ENCODE results near the gene NFAT5. TPM values are rescaled to one million over a fixed set of nuclear protein-coding genes. Genes with fewer than 3 reads are reported as not detected.
"Not testable (repeated sequence)": the region's sequence is repeated elsewhere in the genome, so short reads cannot be mapped to it uniquely, and the experiment has no call there.

NFAT5 gene
- total and polyA plus RNA-seq, 8 donors: 3.7 to 23.6 (median 12.7) TPM

GRCh38 chr16:69566240-69566980, 644 bp downstream of the NFAT5 start:
- intact Hi-C loops (cut with DNase I): no loop called here
- no peaks in the 10 kb centered on the region for H3K9me3 ChIP-seq
- ATAC-seq (peak; percentile 55 to 68 (median 66)), DNase-seq (peak; percentile 39 to 74 (median 64)), FAIRE-seq (no peak)
- H3K4me1 ChIP-seq: peaks cover 5 to 33% (median 28%) of the 10 kb centered on the region in 3 donors
- H3K4me3 ChIP-seq: peak overlapping the region; percentile 74 to 95 (median 84)
- TF ChIP-seq CTCF (IDR thresholded peaks at IDR 0.05): no peak
- H3K27me3 ChIP-seq: no peaks in the 10 kb centered on the region
- peak overlapping the region; percentile 90 to 97 (median 94) for H3K27ac ChIP-seq
- H3K36me3 ChIP-seq: no peaks in the 10 kb centered on the region
- WGBS, 2 donors: 0% methylated on average over 35 to 75 of the region's 75 CpGs

GRCh38 chr16:69566981-69567680, 1.4 kb downstream of the NFAT5 start:
- Histone ChIP-seq H3K27ac (peak overlapping the region; percentile 90 to 97 (median 94)), H3K4me3 (peak overlapping the region; percentile 74 to 95 (median 84)), H3K27me3 (no peaks in the 10 kb centered on the region), H3K4me1 (peaks cover 5 to 33% (median 28%) of the 10 kb centered on the region in 3 donors), H3K9me3 (no peaks in the 10 kb centered on the region), H3K36me3 (no peaks in the 10 kb centered on the region)
- TF ChIP-seq CTCF (IDR thresholded peaks at IDR 0.05): peak in 1 of 4 donors; percentile 11
- FAIRE-seq: no peak
- intact Hi-C loops (cut with DNase I): no loop called here
- DNase-seq: peak in 2 of 6 donors; percentile 11 to 31
- WGBS, 2 donors: 0% methylated on average over 9 of the region's 9 CpGs
- ATAC-seq: peak in 3 of 4 donors; percentile 3 to 26 (median 4)

GRCh38 chr16:69568676-69569075, 2.9 kb downstream of the NFAT5 start:
- WGBS, 2 donors: 63 to 65% methylated on average over 2 of the region's 2 CpGs
- intact Hi-C loops (cut with DNase I): no loop called here
- H3K27ac ChIP-seq: no peak overlapping the region

GRCh38 chr16:69578771-69579170, 13.0 kb downstream of the NFAT5 start:
- intact Hi-C loops (cut with DNase I): not testable (repeated sequence)

More at GRCh38 chr16:69568676-69569075, 2.9 kb downstream of the NFAT5 start:
- Histone ChIP-seq H3K27me3 (no peaks in the 10 kb centered on the region), H3K4me1 (peaks cover 5 to 33% (median 32%) of the 10 kb centered on the region in 3 donors), H3K4me3 (no peak overlapping the region), H3K9me3 (no peaks in the 10 kb centered on the region), H3K36me3 (no peaks in the 10 kb centered on the region)
- DNase-seq (no peak), FAIRE-seq (no peak), ATAC-seq (no peak)
- no peak for TF ChIP-seq CTCF (IDR thresholded peaks at IDR 0.05)

GRCh38 chr16:69579783-69580481, 14.2 kb downstream of the NFAT5 start:
- 88 to 90% methylated on average over 2 of the region's 2 CpGs for WGBS, 2 donors
- Histone ChIP-seq H3K4me1 (peaks cover 0 to 3% (median 0%) of the 10 kb centered on the region in 3 donors), H3K36me3 (no peaks in the 10 kb centered on the region), H3K27me3 (no peaks in the 10 kb centered on the region), H3K4me3 (no peak overlapping the region), H3K27ac (no peak overlapping the region), H3K9me3 (no peaks in the 10 kb centered on the region)
- ATAC-seq (no peak), DNase-seq (no peak), FAIRE-seq (peak; percentile 56)
- intact Hi-C loops (cut with DNase I): no loop called here
- no peak for TF ChIP-seq CTCF (IDR thresholded peaks at IDR 0.05)

More at GRCh38 chr16:69578771-69579170, 13.0 kb downstream of the NFAT5 start:
- FAIRE-seq, H3K4me1 ChIP-seq, H3K9me3 ChIP-seq, H3K27me3 ChIP-seq, DNase-seq, H3K36me3 ChIP-seq, H3K4me3 ChIP-seq, ATAC-seq, H3K27ac ChIP-seq: not testable (repeated sequence)
- WGBS, 2 donors: 93 to 94% methylated on average over 9 of the region's 9 CpGs

Data from pancreas (tissue), 10 donors.